ENCODE data around the gene PAK4. TPM values are rescaled to one million over a fixed set of nuclear protein-coding genes. Genes with fewer than 3 reads are reported as not detected.

The PAK4 gene
- total RNA-seq, 2 donors from 2014 or later: 63.9 to 68.1 TPM

DNA sequence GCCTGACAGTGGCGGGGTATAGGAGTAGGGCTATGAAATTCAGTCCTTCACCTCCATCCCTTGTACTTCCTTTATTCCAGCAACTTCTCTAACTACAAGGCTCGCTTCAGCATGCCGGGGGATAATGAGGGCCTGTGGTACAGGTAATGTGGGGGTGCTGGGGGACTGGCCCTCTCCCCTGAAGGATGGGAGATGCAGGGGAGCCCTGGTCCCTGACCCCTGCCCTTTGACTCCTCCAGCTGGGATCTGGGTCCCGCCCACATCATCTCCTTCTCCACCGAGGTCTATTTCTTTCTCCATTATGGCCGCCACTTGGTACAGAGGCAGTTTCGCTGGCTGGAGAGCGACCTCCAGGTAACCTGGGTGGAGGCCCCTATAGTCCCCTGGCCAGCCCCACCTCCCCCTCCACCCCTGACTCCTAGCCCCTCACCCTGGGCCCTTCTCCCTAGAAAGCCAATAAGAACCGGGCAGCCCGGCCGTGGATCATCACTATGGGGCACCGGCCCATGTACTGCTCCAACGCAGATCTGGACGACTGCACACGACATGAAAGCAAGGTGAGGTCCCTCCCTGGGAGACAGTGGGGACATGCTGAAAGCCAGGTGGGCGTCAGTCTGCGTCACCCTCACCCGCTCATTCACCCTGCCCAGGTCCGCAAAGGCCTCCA lies 25.0 kb upstream of the PAK4 start:
- no peaks in the 10 kb centered on the region for H3K4me1 Mint-ChIP-seq
- no peak overlapping the region for H3K4me3 Mint-ChIP-seq
- 89% methylated on average over 15 to 16 of the region's 19 CpGs for WGBS, 2 experiments (ENCODE audit: insufficient coverage in 1 of 2, insufficient read length in 1 of 2)
- Histone ChIP-seq H3K4me1 (ENCODE audit: control insufficient read depth, insufficient read depth, low read length) (no peaks in the 10 kb centered on the region), H3K9ac (ENCODE audit: extremely low read depth, low read length, poor library complexity, severe bottlenecking) (no peak overlapping the region), H3K9me3 (ENCODE audit: control insufficient read depth, low read length) (no peaks in the 10 kb centered on the region), H3K4me3 (ENCODE audit: low read length) (no peak overlapping the region), H3K36me3 (ENCODE audit: control insufficient read depth, insufficient read depth, low read length) (no peaks in the 10 kb centered on the region), H3K27ac (ENCODE audit: low read depth, low read length) (no peak overlapping the region), H3K27me3 (ENCODE audit: control insufficient read depth, insufficient read depth, low read length, poor library complexity, severe bottlenecking) (peaks cover 19% of the 10 kb centered on the region)
- TF ChIP-seq, protein P1, sequence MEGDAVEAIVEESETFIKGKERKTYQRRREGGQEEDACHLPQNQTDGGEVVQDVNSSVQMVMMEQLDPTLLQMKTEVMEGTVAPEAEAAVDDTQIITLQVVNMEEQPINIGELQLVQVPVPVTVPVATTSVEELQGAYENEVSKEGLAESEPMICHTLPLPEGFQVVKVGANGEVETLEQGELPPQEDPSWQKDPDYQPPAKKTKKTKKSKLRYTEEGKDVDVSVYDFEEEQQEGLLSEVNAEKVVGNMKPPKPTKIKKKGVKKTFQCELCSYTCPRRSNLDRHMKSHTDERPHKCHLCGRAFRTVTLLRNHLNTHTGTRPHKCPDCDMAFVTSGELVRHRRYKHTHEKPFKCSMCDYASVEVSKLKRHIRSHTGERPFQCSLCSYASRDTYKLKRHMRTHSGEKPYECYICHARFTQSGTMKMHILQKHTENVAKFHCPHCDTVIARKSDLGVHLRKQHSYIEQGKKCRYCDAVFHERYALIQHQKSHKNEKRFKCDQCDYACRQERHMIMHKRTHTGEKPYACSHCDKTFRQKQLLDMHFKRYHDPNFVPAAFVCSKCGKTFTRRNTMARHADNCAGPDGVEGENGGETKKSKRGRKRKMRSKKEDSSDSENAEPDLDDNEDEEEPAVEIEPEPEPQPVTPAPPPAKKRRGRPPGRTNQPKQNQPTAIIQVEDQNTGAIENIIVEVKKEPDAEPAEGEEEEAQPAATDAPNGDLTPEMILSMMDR (conservative IDR thresholded peaks at IDR 0.05): no peak
- no peak for DNase-seq
- H3K9me3 Mint-ChIP-seq: peaks cover 9% of the 10 kb centered on the region
- H3K36me3 Mint-ChIP-seq (ENCODE audit: low read depth): no peaks in the 10 kb centered on the region
- peaks cover 18% of the 10 kb centered on the region for H3K27me3 Mint-ChIP-seq (ENCODE audit: insufficient read depth)
- H3K27ac Mint-ChIP-seq: no peak overlapping the region

DNA sequence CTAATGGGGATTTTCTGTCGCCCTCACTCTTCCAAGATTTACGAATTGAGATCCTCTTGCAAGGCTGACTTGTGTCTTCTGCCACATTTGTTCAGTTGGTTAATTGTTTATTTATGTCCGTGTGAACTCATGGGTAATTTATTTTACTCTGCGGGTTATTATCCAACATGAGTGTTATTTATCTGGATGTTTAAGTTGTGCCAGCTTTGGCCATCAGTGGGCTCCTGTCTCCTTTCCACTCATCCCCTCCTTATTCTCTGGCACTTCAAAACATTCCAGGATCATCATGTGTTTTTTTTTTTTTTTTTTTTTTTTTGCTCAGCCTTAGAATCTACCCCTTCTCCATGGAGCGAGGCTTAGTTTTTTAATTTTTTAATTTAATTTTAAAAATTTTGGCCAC lies 22.4 kb upstream of the PAK4 start:
- 66 to 67% methylated on average over 2 to 4 of the region's 5 CpGs for WGBS, 2 experiments (ENCODE audit: insufficient coverage in 1 of 2, insufficient read length in 1 of 2)
- H3K27me3 Mint-ChIP-seq (ENCODE audit: insufficient read depth): peaks cover 8% of the 10 kb centered on the region
- Histone ChIP-seq H3K9me3 (ENCODE audit: control insufficient read depth, low read length) (no peaks in the 10 kb centered on the region), H3K27ac (ENCODE audit: low read depth, low read length) (no peak overlapping the region), H3K4me3 (ENCODE audit: low read length) (no peak overlapping the region), H3K4me1 (ENCODE audit: control insufficient read depth, insufficient read depth, low read length) (no peaks in the 10 kb centered on the region), H3K36me3 (ENCODE audit: control insufficient read depth, insufficient read depth, low read length) (no peaks in the 10 kb centered on the region), H3K27me3 (ENCODE audit: control insufficient read depth, insufficient read depth, low read length, poor library complexity, severe bottlenecking) (peaks cover 13% of the 10 kb centered on the region), H3K9ac (ENCODE audit: extremely low read depth, low read length, poor library complexity, severe bottlenecking) (no peak overlapping the region)
- H3K4me1 Mint-ChIP-seq: no peaks in the 10 kb centered on the region
- TF ChIP-seq, protein P1 (conservative IDR thresholded peaks at IDR 0.05): no peak
- H3K36me3 Mint-ChIP-seq (ENCODE audit: low read depth): no peaks in the 10 kb centered on the region
- H3K9me3 Mint-ChIP-seq: no peaks in the 10 kb centered on the region
- H3K27ac Mint-ChIP-seq: no peak overlapping the region
- DNase-seq: no peak
- H3K4me3 Mint-ChIP-seq: no peak overlapping the region

DNA sequence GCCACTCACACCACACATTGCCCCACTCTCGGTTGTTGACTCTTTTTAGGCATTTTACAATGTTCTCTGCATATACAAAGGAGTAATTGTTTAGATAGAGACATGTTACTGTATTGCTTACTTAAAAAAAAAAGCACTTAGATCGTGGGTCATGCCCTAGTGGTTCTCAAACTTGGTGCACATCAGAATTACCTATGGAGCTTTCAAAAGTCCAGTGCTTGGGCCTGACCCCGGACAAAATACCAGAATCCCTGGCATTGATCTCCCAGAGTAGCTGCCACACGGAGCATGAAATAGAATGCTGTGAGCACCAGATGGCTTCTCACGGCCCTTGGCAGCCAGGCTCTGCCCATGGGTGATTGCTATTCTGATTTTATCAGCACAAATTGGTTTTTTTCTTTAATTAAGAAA lies 21.4 kb upstream of the PAK4 start:
- no peak overlapping the region for H3K4me3 ChIP-seq (ENCODE audit: low read length)
- H3K4me1 ChIP-seq (ENCODE audit: control insufficient read depth, insufficient read depth, low read length): no peaks in the 10 kb centered on the region
- Mint-ChIP-seq H3K9me3 (no peaks in the 10 kb centered on the region), H3K4me1 (no peaks in the 10 kb centered on the region), H3K27ac (no peak overlapping the region), H3K36me3 (ENCODE audit: low read depth) (no peaks in the 10 kb centered on the region), H3K4me3 (no peak overlapping the region), H3K27me3 (ENCODE audit: insufficient read depth) (peaks cover 5% of the 10 kb centered on the region)
- no peaks in the 10 kb centered on the region for H3K9me3 ChIP-seq (ENCODE audit: control insufficient read depth, low read length)
- no peaks in the 10 kb centered on the region for H3K36me3 ChIP-seq (ENCODE audit: control insufficient read depth, insufficient read depth, low read length)
- H3K9ac ChIP-seq (ENCODE audit: extremely low read depth, low read length, poor library complexity, severe bottlenecking): no peak overlapping the region
- DNase-seq: no peak
- WGBS, 2 experiments (ENCODE audit: insufficient coverage in 1 of 2, insufficient read length in 1 of 2): 92% methylated on average over 3 to 4 of the region's 5 CpGs
- TF ChIP-seq, protein P1 (conservative IDR thresholded peaks at IDR 0.05): no peak
- peaks cover 4% of the 10 kb centered on the region for H3K27me3 ChIP-seq (ENCODE audit: control insufficient read depth, insufficient read depth, low read length, poor library complexity, severe bottlenecking)
- H3K27ac ChIP-seq (ENCODE audit: low read depth, low read length): no peak overlapping the region
